HepG2 (cell line): ENCODE measurements around the gene OTUD7B. TPM values are rescaled to one million over a fixed set of nuclear protein-coding genes. Genes with fewer than 3 reads are reported as not detected.

Source experiments
- BCL6 ChIP-seq: IDR thresholded peaks from 2 replicates; pipeline ENCODE4 v1.6.1; 2016; ENCODE audit warnings: missing genetic modification reagents, missing compliant biosample characterization
- CBX5 ChIP-seq: sonication (generic); formaldehyde crosslinking; IDR thresholded peaks from 2 replicates; pipeline ENCODE4 v1.4.0; 2020; ENCODE audit warnings: missing genetic modification reagents, borderline replicate concordance
- ELF1 ChIP-seq: sonication (generic); formaldehyde crosslinking; IDR thresholded peaks from 2 replicates; pipeline ENCODE4 v1.4.0; 2020; ENCODE audit warnings: missing genetic modification reagents
- FOSL1 ChIP-seq: sonication (generic); formaldehyde crosslinking; IDR thresholded peaks from 2 replicates; pipeline ENCODE4 v1.9.0; 2021; ENCODE audit warnings: missing genetic modification reagents, borderline replicate concordance
- FOXP1 ChIP-seq, 2 experiments: fragments of 450-650 bp in 1 of 2; IDR thresholded peaks; 2 replicates each; pipeline ENCODE4 v1.6.1; 2017 to 2018; ENCODE audit warnings: antibody characterized with exemption in 1 of 2
- HNF4A ChIP-seq: sonication (generic); formaldehyde crosslinking; IDR thresholded peaks from 2 replicates; pipeline ENCODE4 v1.4.0; 2020; ENCODE audit warnings: missing genetic modification reagents
- HNF4G ChIP-seq, 2 experiments: sonication (generic) in 1 of 2; formaldehyde crosslinking in 1 of 2; IDR thresholded peaks; 2 replicates each; pipeline versions ENCODE4 v1.4.0 to v1.6.1; 2011 to 2020; ENCODE audit warnings: borderline replicate concordance in 2 of 2, low read depth in 2 of 2, mild to moderate bottlenecking in 2 of 2, low read length in 1 of 2, missing genetic modification reagents in 1 of 2, moderate library complexity in 1 of 2
- IRF2 ChIP-seq: IDR thresholded peaks from 2 replicates; pipeline ENCODE4 v1.6.1; 2018; ENCODE audit warnings: missing genetic modification reagents, missing compliant biosample characterization
- JARID2 ChIP-seq: sonication (generic); formaldehyde crosslinking; IDR thresholded peaks from 2 replicates; pipeline ENCODE4 v1.8.1; 2023; ENCODE audit warnings: missing genetic modification reagents, inconsistent platforms; ENCODE audit not compliant: insufficient replicate concordance
- JUN ChIP-seq: sonication (generic); formaldehyde crosslinking; IDR thresholded peaks from 2 replicates; pipeline ENCODE4 v1.4.0; 2020; ENCODE audit warnings: mild to moderate bottlenecking, missing genetic modification reagents
- JUND ChIP-seq: sonication (generic); formaldehyde crosslinking; IDR thresholded peaks from 2 replicates; pipeline ENCODE4 v1.8.0; 2022; ENCODE audit warnings: mild to moderate bottlenecking, missing genetic modification reagents
- KDM2A ChIP-seq: sonication (generic); formaldehyde crosslinking; IDR thresholded peaks from 2 replicates; pipeline ENCODE4 v1.4.0; 2020; ENCODE audit warnings: low read depth, missing genetic modification reagents, borderline replicate concordance
- KDM6A ChIP-seq: IDR thresholded peaks from 2 replicates; pipeline ENCODE4 v1.6.1; 2016; ENCODE audit warnings: low read depth
- KLF12 ChIP-seq: sonication (generic); formaldehyde crosslinking; IDR thresholded peaks from 2 replicates; pipeline ENCODE4 v1.4.0; 2020; ENCODE audit warnings: missing genetic modification reagents, borderline replicate concordance
- MED1 ChIP-seq: sonication (generic); formaldehyde crosslinking; IDR thresholded peaks from 2 replicates; pipeline ENCODE4 v1.4.0; 2020; ENCODE audit warnings: missing genetic modification reagents
- SCMH1 ChIP-seq: sonication (generic); formaldehyde crosslinking; IDR thresholded peaks from 2 replicates; pipeline ENCODE4 v1.9.0; 2021; ENCODE audit warnings: missing genetic modification reagents, mild to moderate bottlenecking, borderline replicate concordance
- SP5 ChIP-seq: IDR thresholded peaks from 2 replicates; pipeline ENCODE4 v1.6.1; 2016; ENCODE audit warnings: low read depth, borderline replicate concordance
- TARDBP ChIP-seq: sonication (generic); formaldehyde crosslinking; IDR thresholded peaks from 2 replicates; pipeline ENCODE4 v1.8.0; 2022; ENCODE audit warnings: mild to moderate bottlenecking, missing genetic modification reagents
- YEATS2 ChIP-seq: sonication (generic); formaldehyde crosslinking; IDR thresholded peaks from 2 replicates; pipeline ENCODE4 v1.4.0; 2020; ENCODE audit warnings: missing genetic modification reagents, borderline replicate concordance
- ZFP82 ChIP-seq: sonication (generic); formaldehyde crosslinking; IDR thresholded peaks from 2 replicates; pipeline ENCODE4 v1.5.1; 2020; ENCODE audit warnings: mild to moderate bottlenecking, missing genetic modification reagents, borderline replicate concordance
- ZFP90 ChIP-seq: sonication (generic); formaldehyde crosslinking; IDR thresholded peaks from 2 replicates; pipeline ENCODE4 v1.8.0; 2022; ENCODE audit warnings: missing genetic modification reagents, mild to moderate bottlenecking, inconsistent platforms, borderline replicate concordance
- ZNF121 ChIP-seq: sonication (generic); formaldehyde crosslinking; IDR thresholded peaks from 2 replicates; pipeline ENCODE4 v1.5.0; 2020; ENCODE audit warnings: mild to moderate bottlenecking, missing genetic modification reagents
- ZSCAN20 ChIP-seq: sonication (generic); formaldehyde crosslinking; IDR thresholded peaks from 2 replicates; pipeline ENCODE4 v1.4.0; 2020; ENCODE audit warnings: missing genetic modification reagents, mild to moderate bottlenecking, borderline replicate concordance
- polyA plus RNA-seq, 8 experiments: library from polyadenylated mRNA; depleted of rRNA in 3 of 8; stranded (reverse) in 7 of 8; unstranded in 1 of 8; fragments of >200 nt; fragmentation: Illumina TruSeq in 4 of 8; extraction: Trizol in 4 of 8; gene quantifications; 2 replicates each; pipeline versions ENCODE4 v1.2.1 to v1.2.3, GENCODE V29; 2011 to 2016; ENCODE audit warnings: low read depth in 4 of 8, missing spikeins in 1 of 8, mixed read lengths in 1 of 8; ENCODE audit not compliant: insufficient read depth in 1 of 8
- total RNA-seq, 5 experiments: library from RNA; depleted of rRNA; stranded (reverse); fragments of >200 nt; fragmentation: Illumina TruSeq; extraction: Trizol; gene quantifications; 2 replicates each; pipeline ENCODE4 v1.2.3, GENCODE V29; 2016; ENCODE audit warnings: low read depth in 1 of 5
- TF ChIP-seq, protein P1 (sequence below): sonication (generic); formaldehyde crosslinking; IDR thresholded peaks from 2 replicates; pipeline ENCODE4 v1.5.0; 2020; ENCODE audit warnings: mild to moderate bottlenecking, missing genetic modification reagents
- TF ChIP-seq, protein P2 (sequence below): sonication (generic); formaldehyde crosslinking; IDR thresholded peaks from 2 replicates; pipeline ENCODE4 v1.5.0; 2020; ENCODE audit warnings: mild to moderate bottlenecking, low read depth, missing genetic modification reagents, borderline replicate concordance
- TF ChIP-seq, protein P3 (sequence below): IDR thresholded peaks from 2 replicates; pipeline ENCODE4 v1.6.1; 2016
- TF ChIP-seq, protein P4 (sequence below): sonication (generic); formaldehyde crosslinking; IDR thresholded peaks from 2 replicates; pipeline ENCODE4 v1.8.1; 2023; ENCODE audit warnings: mild to moderate bottlenecking, moderate library complexity, missing genetic modification reagents

OTUD7B gene
- total and polyA plus RNA-seq, 2 of the 13 experiments (the other 11 are each of a cell fraction or from before 2014, with no cell fraction given): 5.1 to 11.2 TPM

DNA sequence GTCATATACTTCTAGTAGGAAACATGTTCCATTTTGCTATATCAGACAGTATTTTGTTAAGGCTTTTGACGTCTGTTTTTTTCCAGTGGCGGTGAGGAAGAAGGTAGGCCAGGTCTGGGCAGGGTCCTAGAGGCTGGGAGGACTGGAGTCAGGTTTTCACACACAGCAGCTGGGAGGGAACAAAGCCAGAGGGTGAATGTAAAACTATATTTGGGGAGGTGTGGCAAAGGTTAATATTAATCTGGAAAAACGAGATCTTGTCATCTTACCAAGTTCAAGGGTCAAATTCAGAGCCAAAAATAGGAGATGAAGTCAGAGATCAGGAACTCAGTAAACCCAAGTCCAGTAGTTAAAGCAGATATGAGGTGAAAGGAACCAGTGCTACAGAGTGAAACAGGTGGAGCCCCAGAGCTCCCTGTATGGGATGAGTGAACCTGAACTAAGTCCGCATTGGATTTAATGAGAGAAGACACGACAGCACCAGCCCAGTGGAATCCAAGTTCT, 10.7 kb upstream of the OTUD7B start (continued):
- TF ChIP-seq YEATS2 (CRISPR knock-in tag) (peak; percentile 48; the same call in 1 of the 2 replicates), HNF4G (IDR thresholded peaks at IDR 0.05; ENCODE audit: borderline replicate concordance, low read depth, low read length) (peak; percentile 71; the same call in 1 of the 2 replicates), HNF4G (CRISPR knock-in tag; IDR thresholded peaks at IDR 0.05; ENCODE audit: borderline replicate concordance, low read depth) (no peak), ZFP90 (CRISPR knock-in tag) (0 out of 2 replicates have a peak, but pooled peaks have one; percentile 53), SP5 (CRISPR knock-in tag) (peak; percentile 62), MED1 (CRISPR knock-in tag) (peak; percentile 70), KDM2A (CRISPR knock-in tag) (no peak), HNF4A (CRISPR knock-in tag) (peak; percentile 79; the same call in 1 of the 2 replicates), ZFP82 (CRISPR knock-in tag) (0 out of 2 replicates have a peak, but pooled peaks have one; percentile 37), ZNF121 (CRISPR knock-in tag) (no peak), JUND (CRISPR knock-in tag) (peak; percentile 93), KLF12 (CRISPR knock-in tag) (no peak), KDM6A (CRISPR knock-in tag) (peak; percentile 53; the same call in 1 of the 2 replicates), TARDBP (peak; percentile 57; the same call in 1 of the 2 replicates), FOSL1 (CRISPR knock-in tag) (no peak), IRF2 (CRISPR knock-in tag) (0 out of 2 replicates have a peak, but pooled peaks have one; percentile 39), BCL6 (peak; percentile 63; the same call in 1 of the 2 replicates), JUN (peak; percentile 99), ZSCAN20 (CRISPR knock-in tag) (no peak), ELF1 (0 out of 2 replicates have a peak, but pooled peaks have one; percentile 15), FOXP1 (IDR thresholded peaks at IDR 0.05) (no peak), FOXP1 (CRISPR knock-in tag; IDR thresholded peaks at IDR 0.05) (0 out of 2 replicates have a peak, but pooled peaks have one; percentile 15), JARID2 (CRISPR knock-in tag) (no peak), CBX5 (CRISPR knock-in tag) (no peak), SCMH1 (no peak)
- TF ChIP-seq, protein P1, sequence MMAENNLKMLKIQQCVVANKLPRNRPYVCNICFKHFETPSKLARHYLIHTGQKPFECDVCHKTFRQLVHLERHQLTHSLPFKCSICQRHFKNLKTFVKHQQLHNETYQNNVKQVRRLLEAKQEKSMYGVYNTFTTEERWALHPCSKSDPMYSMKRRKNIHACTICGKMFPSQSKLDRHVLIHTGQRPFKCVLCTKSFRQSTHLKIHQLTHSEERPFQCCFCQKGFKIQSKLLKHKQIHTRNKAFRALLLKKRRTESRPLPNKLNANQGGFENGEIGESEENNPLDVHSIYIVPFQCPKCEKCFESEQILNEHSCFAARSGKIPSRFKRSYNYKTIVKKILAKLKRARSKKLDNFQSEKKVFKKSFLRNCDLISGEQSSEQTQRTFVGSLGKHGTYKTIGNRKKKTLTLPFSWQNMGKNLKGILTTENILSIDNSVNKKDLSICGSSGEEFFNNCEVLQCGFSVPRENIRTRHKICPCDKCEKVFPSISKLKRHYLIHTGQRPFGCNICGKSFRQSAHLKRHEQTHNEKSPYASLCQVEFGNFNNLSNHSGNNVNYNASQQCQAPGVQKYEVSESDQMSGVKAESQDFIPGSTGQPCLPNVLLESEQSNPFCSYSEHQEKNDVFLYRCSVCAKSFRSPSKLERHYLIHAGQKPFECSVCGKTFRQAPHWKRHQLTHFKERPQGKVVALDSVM (CRISPR knock-in tag): peak; percentile 36; the same call in 1 of the 2 replicates
- TF ChIP-seq, protein P2, sequence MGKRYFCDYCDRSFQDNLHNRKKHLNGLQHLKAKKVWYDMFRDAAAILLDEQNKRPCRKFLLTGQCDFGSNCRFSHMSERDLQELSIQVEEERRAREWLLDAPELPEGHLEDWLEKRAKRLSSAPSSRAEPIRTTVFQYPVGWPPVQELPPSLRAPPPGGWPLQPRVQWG (CRISPR knock-in tag): no peak
- TF ChIP-seq, protein P3, sequence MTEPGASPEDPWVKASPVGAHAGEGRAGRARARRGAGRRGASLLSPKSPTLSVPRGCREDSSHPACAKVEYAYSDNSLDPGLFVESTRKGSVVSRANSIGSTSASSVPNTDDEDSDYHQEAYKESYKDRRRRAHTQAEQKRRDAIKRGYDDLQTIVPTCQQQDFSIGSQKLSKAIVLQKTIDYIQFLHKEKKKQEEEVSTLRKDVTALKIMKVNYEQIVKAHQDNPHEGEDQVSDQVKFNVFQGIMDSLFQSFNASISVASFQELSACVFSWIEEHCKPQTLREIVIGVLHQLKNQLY (CRISPR knock-in tag): peak; percentile 33; the same call in 1 of the 2 replicates
- TF ChIP-seq, protein P4, sequence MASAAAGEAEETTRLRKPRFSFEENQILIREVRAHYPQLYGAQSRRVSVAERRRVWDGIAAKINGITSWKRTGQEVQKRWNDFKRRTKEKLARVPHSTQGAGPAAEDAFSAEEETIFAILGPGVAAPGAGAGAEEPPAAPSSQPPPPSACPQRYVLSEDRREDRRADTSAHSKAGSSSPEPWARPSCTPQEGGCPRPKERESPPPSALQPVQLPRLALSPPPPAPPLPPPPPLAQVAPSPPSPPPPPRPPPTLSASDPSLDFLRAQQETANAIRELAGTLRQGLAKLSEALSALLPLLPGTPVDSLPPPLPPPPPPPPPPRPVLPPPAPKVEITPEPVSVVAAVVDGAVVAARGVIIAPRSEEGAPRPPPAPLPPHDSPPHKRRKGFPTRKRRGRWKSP: 0 out of 2 replicates have a peak, but pooled peaks have one; percentile 44
